Cardiac ventricle fibroblast (primary cell): ENCODE results near the gene NAT8L. TPM values are rescaled to one million over a fixed set of nuclear protein-coding genes. Genes with fewer than 3 reads are reported as not detected.

Source experiments
- total RNA-seq: library from RNA; depleted of rRNA; stranded (reverse); fragments of >200 nt; gene quantifications from 2 replicates; pipeline ENCODE4 v1.2.3, GENCODE V29; 2015

NAT8L gene, protein sequence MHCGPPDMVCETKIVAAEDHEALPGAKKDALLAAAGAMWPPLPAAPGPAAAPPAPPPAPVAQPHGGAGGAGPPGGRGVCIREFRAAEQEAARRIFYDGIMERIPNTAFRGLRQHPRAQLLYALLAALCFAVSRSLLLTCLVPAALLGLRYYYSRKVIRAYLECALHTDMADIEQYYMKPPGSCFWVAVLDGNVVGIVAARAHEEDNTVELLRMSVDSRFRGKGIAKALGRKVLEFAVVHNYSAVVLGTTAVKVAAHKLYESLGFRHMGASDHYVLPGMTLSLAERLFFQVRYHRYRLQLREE
- total RNA-seq = 0.39 and 1.6 TPM in 2 replicates

DNA sequence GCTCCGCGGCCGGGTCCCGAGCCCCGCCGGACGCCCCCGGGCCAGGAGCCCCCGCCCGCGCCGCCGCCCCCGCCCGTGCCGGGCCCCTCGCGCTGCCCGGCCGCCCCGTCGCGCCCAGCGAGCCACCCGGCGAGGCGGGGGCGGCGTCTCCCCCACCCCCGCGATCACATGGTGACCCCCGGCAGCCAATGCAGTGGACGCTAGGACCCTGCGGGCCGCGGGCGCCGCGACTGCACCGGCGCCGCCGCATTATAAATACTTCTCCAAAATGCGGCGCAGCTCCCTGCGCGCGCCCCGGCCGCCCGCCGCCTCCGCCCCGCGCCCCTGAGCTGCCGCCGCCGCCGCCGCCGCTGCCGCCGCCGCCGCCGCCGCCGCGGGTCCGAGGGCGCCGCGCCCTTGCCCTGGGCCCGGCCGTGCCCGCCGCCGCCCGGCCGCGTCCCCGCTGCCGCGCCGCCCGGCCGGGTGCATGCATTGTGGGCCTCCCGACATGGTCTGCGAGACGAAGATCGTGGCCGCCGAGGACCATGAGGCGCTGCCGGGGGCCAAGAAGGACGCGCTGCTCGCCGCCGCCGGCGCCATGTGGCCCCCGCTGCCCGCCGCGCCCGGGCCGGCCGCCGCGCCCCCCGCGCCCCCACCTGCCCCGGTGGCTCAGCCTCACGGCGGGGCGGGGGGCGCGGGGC lies at the start of gene NAT8L:
Gene NAT8L (plus strand): TSS at position 282 of the 680 bp plus-strand sequence. CDS start 185 bp downstream, at position 467.

Other genes starting within 250 kb of the NAT8L start
- 31.3 and 37.0 TPM in 2 replicates for gene LETM1, start 203.2 kb upstream of the NAT8L start, total RNA-seq
- 6.2 and 11.2 TPM in 2 replicates for gene NSD2, start 187.9 kb upstream of the NAT8L start, total RNA-seq
- gene NELFA, start 50.4 kb upstream of the NAT8L start, total RNA-seq = 16.3 and 19.6 TPM in 2 replicates
- 4.2 and 12.6 TPM in 2 replicates for gene HAUS3, start 182.8 kb downstream of the NAT8L start, total RNA-seq
- gene POLN, start 182.8 kb downstream of the NAT8L start, total RNA-seq = 2.5 and 3.1 TPM in 2 replicates
- 94.5 and 106 TPM in 2 replicates for gene MXD4, start 202.8 kb downstream of the NAT8L start, total RNA-seq